AG04450 (cell line): Measurements from ENCODE around the gene WRAP73. TPM values are rescaled to one million over a fixed set of nuclear protein-coding genes. Genes with fewer than 3 reads are reported as not detected.

ENCODE experiments used
- CTCF ChIA-PET: fragments of 300-600, 350-600 bp; formaldehyde crosslinking; extraction: SDS; loops from one replicate; lab custom pipeline; 2022; ENCODE audit warnings: antibody characterized with exemption, inconsistent platforms; lab: Charles Lee
- POLR2A ChIA-PET: fragments of 350-600 bp; formaldehyde crosslinking; extraction: SDS; loops from one replicate; lab custom pipeline; 2021; ENCODE audit warnings: antibody characterized with exemption, inconsistent platforms; lab: Yijun Ruan, JAX
- DNase-seq: peaks from one replicate; pipeline ENCODE4 v3.0.0-alpha.2; 2011; ENCODE audit warnings: low read depth, low spot score
- H3K27ac ChIP-seq: one replicate; pipeline ENCODE4 v1.5.1; 2012; ENCODE audit warnings: low read depth, low read length, control low read depth
- H3K27me3 ChIP-seq: one replicate; pipeline ENCODE4 v1.6.0; 2012; ENCODE audit warnings: low read length; ENCODE audit not compliant: control insufficient read depth, insufficient read depth
- H3K4me3 ChIP-seq: 2 replicates; pipeline ENCODE4 v1.5.1; 2011; ENCODE audit warnings: mild to moderate bottlenecking, low read depth, low read length, control low read depth
- H3K9me3 ChIP-seq: 2 replicates; pipeline ENCODE4 v1.5.1; 2012; ENCODE audit warnings: low read length; ENCODE audit not compliant: control insufficient read depth, insufficient read depth
- CTCF ChIP-seq: IDR thresholded peaks from 2 replicates; pipeline ENCODE4 v1.5.1; 2011; ENCODE audit warnings: low read depth, low read length, control low read depth, inconsistent platforms
- polyA plus RNA-seq: library from polyadenylated mRNA; depleted of rRNA; stranded (reverse); fragments of >200 nt; gene quantifications from 2 replicates; pipeline ENCODE4 v1.2.3, GENCODE V29; 2011

The WRAP73 gene
- polyA plus RNA-seq, 1 experiment: 14.1 TPM

GRCh38 chr1:3697104-3697503 lies 47.2 kb upstream of the WRAP73 start:
- H3K9me3 ChIP-seq: peaks cover 4% of the 10 kb centered on the region; the same call in 1 of the 2 replicates
- ChIA-PET CTCF (no interaction called here), POLR2A (no interaction called here)
- H3K27me3 ChIP-seq: peaks cover 21% of the 10 kb centered on the region
- no peak overlapping the region for H3K4me3 ChIP-seq
- H3K27ac ChIP-seq: no peak overlapping the region
- TF ChIP-seq CTCF: no peak
- DNase-seq: no peak

- Histone ChIP-seq H3K4me3 (no peak overlapping the region), H3K27ac (no peak overlapping the region), H3K9me3 (peaks cover 4% of the 10 kb centered on the region; the same call in 1 of the 2 replicates), H3K27me3 (peaks cover 21% of the 10 kb centered on the region)
- DNase-seq: no peak
- ChIA-PET CTCF (no interaction called here), POLR2A (no interaction called here)
- no peak for TF ChIP-seq CTCF
Observed at GRCh38 chr1:3696689-3697088, 46.8 kb upstream of the WRAP73 start.

GRCh38 chr1:3695326-3696217 lies 45.7 kb upstream of the WRAP73 start:
- ChIA-PET CTCF (interaction anchor here (0.5 to 1.2 kb wide), 3 partner anchors 10 to 29 kb away, joined by 3 to 5 read pairs (median 3); no protein-coding TSS in a partner anchor), POLR2A (no interaction called here)
- H3K9me3 ChIP-seq: peaks cover 4% of the 10 kb centered on the region; the same call in 1 of the 2 replicates
- DNase-seq: no peak
- peaks cover 17% of the 10 kb centered on the region for H3K27me3 ChIP-seq
- TF ChIP-seq CTCF: peak; percentile 66
- no peak overlapping the region for H3K4me3 ChIP-seq
- no peak overlapping the region for H3K27ac ChIP-seq

- POLR2A ChIA-PET: no interaction called here
Observed at GRCh38 chr1:3693321-3693720, 43.4 kb upstream of the WRAP73 start.

More at GRCh38 chr1:3693321-3693720, 43.4 kb upstream of the WRAP73 start:
- TF ChIP-seq CTCF: no peak
- no peak overlapping the region for H3K27ac ChIP-seq
- CTCF ChIA-PET: no interaction called here
- H3K9me3 ChIP-seq: peaks cover 4% of the 10 kb centered on the region; the same call in 1 of the 2 replicates
- no peak overlapping the region for H3K4me3 ChIP-seq
- H3K27me3 ChIP-seq: peaks cover 9% of the 10 kb centered on the region
- no peak for DNase-seq
